IMR-90 (cell line): Measurements from ENCODE around the gene HGFAC. TPM values are rescaled to one million over a fixed set of nuclear protein-coding genes. Genes with fewer than 3 reads are reported as not detected.

Experiments used
- ATAC-seq: fragments of 200-7000 bp; cut with Tn5 transposase; 2 replicates; pipeline ENCODE4 v1.9.1; 2020; ENCODE audit warnings: low read depth, mild to moderate bottlenecking, moderate library complexity
- BruUV-seq: library from RNA; stranded (reverse); fragments of 400-500 nt; replicated peaks from 2 replicates; lab custom pipeline; 2021; lab: Mats Ljungman, UMichigan
- CTCF ChIA-PET: fragments of 300-600 bp; formaldehyde crosslinking; extraction: SDS; loops from one replicate; lab custom pipeline; 2021; ENCODE audit warnings: antibody characterized with exemption; lab: Yijun Ruan, JAX
- POLR2A ChIA-PET: fragments of 300-600 bp; sonication (Branson Sonifier 250); formaldehyde crosslinking; loops from one replicate; lab custom pipeline; 2022; ENCODE audit warnings: antibody characterized with exemption; ENCODE audit not compliant: unreplicated experiment; lab: Charles Lee
- DNase-seq: peaks from one replicate; pipeline ENCODE4 v3.0.0; 2013
- H2AFZ ChIP-seq: replicated peaks from 2 replicates; pipeline ENCODE3; 2013; ENCODE audit warnings: low read length, mild to moderate bottlenecking; ENCODE audit not compliant: poor library complexity
- H2AK5ac ChIP-seq: 2 replicates; pipeline ENCODE4 v1.6.1; 2013; ENCODE audit warnings: low read depth, low read length, inconsistent platforms
- H2AK9ac ChIP-seq: replicated peaks from 2 replicates; pipeline ENCODE3; 2013; ENCODE audit warnings: mild to moderate bottlenecking, low read depth, low read length, moderate library complexity; ENCODE audit not compliant: poor library complexity
- H2BK120ac ChIP-seq: 2 replicates; pipeline ENCODE4 v1.6.1; 2013; ENCODE audit warnings: low read depth, low read length, inconsistent platforms
- H2BK15ac ChIP-seq: 3 replicates; pipeline ENCODE4 v1.6.1; 2013; ENCODE audit warnings: low read depth, low read length, inconsistent platforms
- H2BK20ac ChIP-seq: 2 replicates; pipeline ENCODE4 v1.6.1; 2013; ENCODE audit warnings: low read depth, mild to moderate bottlenecking, inconsistent platforms, low read length, moderate library complexity
- H2BK5ac ChIP-seq: 2 replicates; pipeline ENCODE4 v1.6.1; 2013; ENCODE audit warnings: mild to moderate bottlenecking, low read depth, low read length, inconsistent platforms; ENCODE audit not compliant: poor library complexity, severe bottlenecking
- H3K14ac ChIP-seq: replicated peaks from 2 replicates; pipeline ENCODE4 v1.6.1; 2013; ENCODE audit warnings: low read depth, low read length, inconsistent platforms
- H3K18ac ChIP-seq: 2 replicates; pipeline ENCODE4 v1.6.1; 2013; ENCODE audit warnings: low read depth, low read length, control low read depth
- H3K23ac ChIP-seq: 2 replicates; pipeline ENCODE4 v1.6.1; 2013; ENCODE audit warnings: low read depth, low read length, inconsistent platforms
- H3K27ac ChIP-seq: 2 replicates; pipeline ENCODE4 v1.5.1; 2013; ENCODE audit warnings: mild to moderate bottlenecking, control low read depth, low read length; ENCODE audit not compliant: insufficient read depth
- H3K27me3 ChIP-seq: 2 replicates; pipeline ENCODE4 v1.6.1; 2013; ENCODE audit warnings: low read length; ENCODE audit not compliant: control insufficient read depth, insufficient read depth
- H3K36me3 ChIP-seq: 2 replicates; pipeline ENCODE4 v1.6.1; 2013; ENCODE audit warnings: low read length, mixed read lengths; ENCODE audit not compliant: control insufficient read depth, insufficient read depth
- H3K4ac ChIP-seq: 2 replicates; pipeline ENCODE4 v1.6.1; 2013; ENCODE audit warnings: low read depth, low read length, inconsistent platforms
- H3K4me1 ChIP-seq: 2 replicates; pipeline ENCODE4 v1.6.1; 2013; ENCODE audit warnings: low read length, mixed read lengths; ENCODE audit not compliant: control insufficient read depth, insufficient read depth
- H3K4me2 ChIP-seq: 2 replicates; pipeline ENCODE4 v1.6.1; 2013; ENCODE audit warnings: low read depth, mild to moderate bottlenecking, control low read depth, low read length, moderate library complexity
- H3K4me3 ChIP-seq: 2 replicates; pipeline ENCODE4 v1.5.1; 2013; ENCODE audit warnings: low read depth, mild to moderate bottlenecking, control low read depth, low read length, moderate library complexity; ENCODE audit not compliant: insufficient read depth
- H3K56ac ChIP-seq: 2 replicates; pipeline ENCODE4 v1.6.1; 2013; ENCODE audit warnings: low read length, inconsistent platforms; ENCODE audit not compliant: insufficient read depth; ENCODE audit errors: extremely low read depth
- H3K79me1 ChIP-seq, 2 experiments: 2 replicates each; pipeline ENCODE4 v1.6.1; 2013; ENCODE audit warnings: low read length in 2 of 2, inconsistent platforms in 1 of 2, low read depth in 1 of 2
- H3K9ac ChIP-seq: 2 replicates; pipeline ENCODE4 v1.6.1; 2013; ENCODE audit warnings: low read depth, low read length, control low read depth
- H3K9me1 ChIP-seq: 2 replicates; pipeline ENCODE4 v1.6.1; 2013; ENCODE audit warnings: low read length, inconsistent platforms; ENCODE audit not compliant: insufficient read depth
- H3K9me3 ChIP-seq: 2 replicates; pipeline ENCODE4 v1.6.1; 2013; ENCODE audit warnings: low read length; ENCODE audit not compliant: control insufficient read depth, insufficient read depth
- H4K20me1 ChIP-seq: 2 replicates; pipeline ENCODE4 v1.6.1; 2013; ENCODE audit warnings: low read length, inconsistent platforms; ENCODE audit not compliant: insufficient read depth
- H4K5ac ChIP-seq: 2 replicates; pipeline ENCODE4 v1.6.1; 2013; ENCODE audit warnings: mild to moderate bottlenecking, low read depth, low read length, control low read depth
- H4K8ac ChIP-seq, 2 experiments: 2 replicates each; pipeline ENCODE4 v1.6.1; 2013; ENCODE audit warnings: low read depth in 2 of 2, low read length in 2 of 2, control low read depth in 1 of 2, inconsistent platforms in 1 of 2
- H4K91ac ChIP-seq: 2 replicates; pipeline ENCODE4 v1.6.1; 2013; ENCODE audit warnings: low read depth, low read length, inconsistent platforms; ENCODE audit not compliant: insufficient read depth
- BHLHE40 ChIP-seq: fragments of 150-350 bp; IDR thresholded peaks from 2 replicates; pipeline ENCODE4 v1.6.1; 2016; ENCODE audit warnings: mild to moderate bottlenecking, low read depth, low read length
- CEBPB ChIP-seq: IDR thresholded peaks from 2 replicates; pipeline ENCODE4 v1.6.1; 2012; ENCODE audit warnings: low read depth, low read length, improper control_type of control experiment
- CHD1 ChIP-seq: IDR thresholded peaks from 2 replicates; pipeline ENCODE4 v1.6.1; 2012; ENCODE audit warnings: low read depth, low read length, improper control_type of control experiment
- CTCF ChIP-seq: conservative IDR thresholded peaks from 2 replicates; pipeline ENCODE4 v1.5.1; 2012; ENCODE audit warnings: mild to moderate bottlenecking, low read depth, low read length, improper control_type of control experiment
- ELK1 ChIP-seq: fragments of 150-350 bp; IDR thresholded peaks from 2 replicates; pipeline ENCODE4 v1.6.1; 2016; ENCODE audit warnings: low read depth, mild to moderate bottlenecking, low read length, moderate library complexity, borderline replicate concordance
- FOS ChIP-seq: fragments of 150-350 bp; IDR thresholded peaks from 2 replicates; pipeline ENCODE4 v1.6.1; 2016; ENCODE audit warnings: low read depth, low read length
- MAZ ChIP-seq: IDR thresholded peaks from 2 replicates; pipeline ENCODE4 v1.6.1; 2012; ENCODE audit warnings: low read depth, mild to moderate bottlenecking, low read length, improper control_type of control experiment, moderate library complexity, borderline replicate concordance
- MXI1 ChIP-seq: IDR thresholded peaks from 2 replicates; pipeline ENCODE4 v1.6.1; 2012; ENCODE audit warnings: low read depth, mild to moderate bottlenecking, low read length, moderate library complexity, borderline replicate concordance
- NFE2L2 ChIP-seq: fragments of 150-350 bp; IDR thresholded peaks from 2 replicates; pipeline ENCODE4 v1.6.1; 2016; ENCODE audit warnings: low read depth, mild to moderate bottlenecking, low read length
- POLR2A ChIP-seq: IDR thresholded peaks from 2 replicates; pipeline ENCODE4 v1.6.1; 2012; ENCODE audit warnings: mild to moderate bottlenecking, low read depth, low read length
- RAD21 ChIP-seq: IDR thresholded peaks from 2 replicates; pipeline ENCODE4 v1.6.1; 2012; ENCODE audit warnings: low read length, improper control_type of control experiment
- RFX5 ChIP-seq: IDR thresholded peaks from 2 replicates; pipeline ENCODE4 v1.8.0; 2012; ENCODE audit warnings: low read depth, mild to moderate bottlenecking, low read length, moderate library complexity
- SMC3 ChIP-seq: fragments of 150-350 bp; IDR thresholded peaks from 2 replicates; pipeline ENCODE4 v1.6.1; 2016; ENCODE audit warnings: low read depth, mild to moderate bottlenecking, antibody characterized with exemption, low read length, moderate library complexity
- USF2 ChIP-seq: fragments of 150-350 bp; IDR thresholded peaks from 2 replicates; pipeline ENCODE4 v1.6.1; 2017; ENCODE audit warnings: mild to moderate bottlenecking, antibody characterized with exemption, low read length, low read depth
- WGBS, 2 experiments: methylation state at CpG; one replicate each; pipeline versions ENCODE4 v1.1.5 to v1.1.7; 2013; ENCODE audit warnings: missing lambda C conversion rate in 2 of 2; ENCODE audit not compliant: insufficient read length in 1 of 2; ENCODE audit errors: extremely low coverage in 2 of 2; 5-methylcytosine and 5-hydroxymethylcytosine counted together
- dilution Hi-C: fragments of 300-500 bp; cut with HindIII; formaldehyde crosslinking; loops from one replicate; pipeline ENCODE4 v1.14.3; 2018; ENCODE audit warnings: low sequenced_read_pairs; ENCODE audit not compliant: unreplicated experiment
- in situ Hi-C: fragments of 300-500 bp; cut with MboI; formaldehyde crosslinking; loops from 3 replicates; pipeline ENCODE4 v1.14.3; 2019; ENCODE audit warnings: low sequenced_read_pairs, inconsistent platforms, mixed read lengths
- intact Hi-C: fragments of 100-400 bp; cut with micrococcal nuclease; formaldehyde crosslinking; loops from 2 replicates; pipeline ENCODE4 v1.10.0; 2022
- polyA plus RNA-seq, 3 experiments: library from polyadenylated mRNA; depleted of rRNA; stranded (reverse); fragments of >200 nt; gene quantifications; 2 replicates each; pipeline ENCODE4 v1.2.3, GENCODE V29; 2012; ENCODE audit warnings: low replicate concordance in 1 of 3
- total RNA-seq: library from RNA; depleted of rRNA; stranded (reverse); fragments of >200 nt; gene quantifications from 2 replicates; pipeline ENCODE4 v1.2.3, GENCODE V29; 2012

HGFAC gene
- total and polyA plus RNA-seq, 2 of the 4 experiments (the other 2 are of a cell fraction): 0.05 TPM; not detected in 1

- Histone ChIP-seq H2AK9ac (no peak overlapping the region), H3K9me3 (peaks cover 7% of the 10 kb centered on the region), H2BK15ac (no peak overlapping the region), H3K4ac (no peak overlapping the region), H4K5ac (no peak overlapping the region), H3K4me2 (no peak overlapping the region), H3K23ac (no peak overlapping the region), H3K79me1 (peaks cover 0 to 14% of the 10 kb centered on the region in 2 experiments; a peak in 2 of 4 replicates), H3K9me1 (peaks cover 16% of the 10 kb centered on the region), H2BK20ac (no peak overlapping the region), H3K56ac (no peak overlapping the region), H2AFZ (no peak overlapping the region), H4K91ac (no peak overlapping the region), H3K4me1 (peaks cover 6% of the 10 kb centered on the region), H2AK5ac (no peak overlapping the region), H3K27ac (no peak overlapping the region), H3K9ac (no peak overlapping the region), H4K8ac (no peak overlapping the region), H3K14ac (no peak overlapping the region), H3K27me3 (no peaks in the 10 kb centered on the region), H4K20me1 (peaks cover 17% of the 10 kb centered on the region; the same call in 1 of the 2 replicates), H3K36me3 (no peaks in the 10 kb centered on the region; the same call in 1 of the 2 replicates), H2BK5ac (no peak overlapping the region), H3K18ac (no peak overlapping the region), H2BK120ac (no peak overlapping the region), H3K4me3 (no peak overlapping the region)
- DNase-seq (no peak), ATAC-seq (no peak)
- TF ChIP-seq NFE2L2 (no peak), CHD1 (no peak), POLR2A (no peak), CEBPB (no peak), MAZ (no peak), CTCF (no peak), ELK1 (no peak), BHLHE40 (no peak), USF2 (no peak), FOS (no peak), RFX5 (no peak), MXI1 (no peak), RAD21 (no peak), SMC3 (no peak)
- in situ Hi-C loops (no loop called here), dilution Hi-C loops (no loop called here), intact Hi-C loops (no loop called here)
- ChIA-PET POLR2A (no interaction called here), CTCF (interaction anchor here (0.8 kb wide), 1 partner anchor 21 kb away, joined by 3 read pairs; no protein-coding TSS in a partner anchor)
- 100% methylated on average over 1 of the region's 10 CpGs; no CpG with 5 or more reads in 1 of the 2 experiments for WGBS, 2 experiments
- no TSS peak for BruUV-seq
These were observed 38.3 kb upstream of the HGFAC start for GRCh38 chr4:3403348-3403906.
